D721Med (cell line): ENCODE measurements around the gene TFDP2.
"Not testable (repeated sequence)": the region's sequence is repeated elsewhere in the genome, so short reads cannot be mapped to it uniquely, and the experiment has no call there.

ENCODE experiments used
- DNase-seq: peaks from one replicate; pipeline ENCODE4 v3.0.0; 2011; ENCODE audit warnings: low spot score; ENCODE audit not compliant: insufficient read length
- FAIRE-seq: peaks from 2 replicates; lab custom pipeline; 2011; peaks lifted over from hg19 to GRCh38; lab: Jason Lieb, UNC
- CTCF ChIP-seq: IDR thresholded peaks from 2 replicates; pipeline ENCODE4 v1.5.1; 2012; ENCODE audit warnings: mild to moderate bottlenecking, control low read depth; ENCODE audit not compliant: insufficient read depth; ENCODE audit errors: missing control alignments

The TFDP2 gene

DNA sequence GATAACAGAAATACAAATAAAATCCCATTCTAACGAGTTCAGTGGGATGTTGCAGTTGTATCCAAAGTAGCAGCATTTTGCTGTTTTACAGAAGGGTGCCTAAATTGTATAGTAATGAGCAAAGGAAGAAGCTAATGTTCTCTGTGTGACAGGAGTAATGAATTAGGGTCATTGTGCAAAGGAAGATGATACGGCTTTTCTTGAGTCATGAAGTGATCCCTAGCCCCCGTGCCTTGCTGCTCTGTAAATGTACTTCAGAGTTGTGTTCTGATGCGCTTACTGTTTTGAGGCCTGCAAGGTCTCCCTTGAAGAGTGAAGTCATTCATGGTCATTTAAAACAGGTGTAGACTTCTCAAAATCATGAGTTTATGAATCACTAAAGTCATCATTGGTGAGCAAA is 235.0 kb downstream of the TFDP2 start:
- DNase-seq (no peak), FAIRE-seq (no peak)
- TF ChIP-seq CTCF, result no peak

DNA sequence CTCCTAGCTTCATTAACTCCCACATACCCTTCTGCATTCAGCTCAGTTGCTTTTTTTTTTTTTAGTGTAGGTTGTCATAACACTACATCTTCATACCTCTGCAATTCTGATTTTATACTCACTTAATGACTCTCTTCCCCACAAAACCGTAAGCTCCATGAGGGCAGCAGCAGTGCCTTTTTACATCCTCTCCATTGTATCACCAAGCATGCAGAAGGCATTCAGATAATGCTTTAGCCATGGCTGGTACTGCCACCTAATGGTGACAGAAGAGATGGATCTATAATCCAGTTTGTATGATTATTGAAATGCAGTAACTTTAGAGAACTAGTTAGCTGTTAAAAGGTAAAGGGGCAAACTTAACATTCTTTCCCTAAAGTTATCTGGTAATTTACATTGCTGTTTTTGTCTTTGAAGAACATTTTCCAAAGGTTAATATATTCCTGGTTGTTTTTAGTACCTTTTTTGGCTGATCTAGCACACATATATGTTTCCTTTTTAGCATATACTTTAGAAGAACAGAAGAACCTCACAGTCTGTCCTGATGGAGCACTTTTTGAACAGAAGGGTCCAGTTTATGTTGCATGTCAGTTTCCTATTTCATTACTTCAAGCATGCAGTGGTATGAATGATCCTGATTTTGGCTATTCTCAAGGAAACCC is 236.1 kb downstream of the TFDP2 start:
- FAIRE-seq, result peak; percentile 84
- DNase-seq, result no peak
- peak; percentile 85 for TF ChIP-seq CTCF

GRCh38 chr3:141909986-141910385 is 239.4 kb downstream of the TFDP2 start:
- DNase-seq, FAIRE-seq: not testable (repeated sequence)

GRCh38 chr3:141909408-141909807 is 239.9 kb downstream of the TFDP2 start:
- FAIRE-seq (no peak), DNase-seq (no peak)
- no peak for TF ChIP-seq CTCF

- no peak for TF ChIP-seq CTCF
- FAIRE-seq (no peak), DNase-seq (no peak)
These were observed 244.2 kb downstream of the TFDP2 start for GRCh38 chr3:141905129-141905528.

DNA sequence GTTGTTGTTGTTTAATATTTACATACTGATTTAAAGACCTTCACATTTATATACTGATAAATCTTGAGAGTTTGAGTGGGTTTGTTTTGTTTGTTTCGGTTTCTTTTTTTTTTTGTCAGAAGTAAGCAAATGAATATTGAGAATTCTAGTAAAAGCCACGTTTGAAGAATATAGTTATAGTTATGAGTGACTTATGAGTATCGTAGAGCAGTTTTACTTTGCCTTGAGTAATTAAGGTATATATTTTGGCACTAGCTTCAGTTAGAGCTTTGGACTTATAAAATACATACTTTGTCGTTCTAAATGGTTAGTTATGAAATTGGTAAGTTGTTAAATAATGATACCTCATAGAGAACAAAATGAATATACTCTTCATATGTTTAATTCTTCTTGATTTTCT is 245.1 kb downstream of the TFDP2 start:
- DNase-seq, result no peak
- no peak for FAIRE-seq
- no peak for TF ChIP-seq CTCF

GRCh38 chr3:141901914-141902313 is 247.4 kb downstream of the TFDP2 start:
- FAIRE-seq (no peak), DNase-seq (no peak)
- TF ChIP-seq CTCF, result no peak
